GM19395 (cell line): ENCODE measurements around the gene P4HB.

ENCODE experiments used
- ATAC-seq: cut with Tn5 transposase; IDR thresholded peaks from one replicate; pipeline ENCODE4 v1.9.1; 2021; ENCODE audit warnings: mild to moderate bottlenecking, moderate library complexity; ENCODE audit not compliant: unreplicated experiment

The P4HB gene

GRCh38 chr17:81859906-81860755 is at the start of gene P4HB:
Gene P4HB (minus strand): TSS chr17:81860535. CDS start chr17:81860471, 64 bp downstream.
- ATAC-seq: no peak

- ATAC-seq: no peak
Measured at GRCh38 chr17:81909231-81909630, 48.9 kb upstream of the P4HB start.

GRCh38 chr17:81908793-81909192 is 48.5 kb upstream of the P4HB start:
- no peak for ATAC-seq

GRCh38 chr17:81907219-81908145 is 47.1 kb upstream of the P4HB start:
- no peak for ATAC-seq

GRCh38 chr17:81906476-81907218 is 46.3 kb upstream of the P4HB start:
- no peak for ATAC-seq

GRCh38 chr17:81905993-81906392 is 45.7 kb upstream of the P4HB start:
- no peak for ATAC-seq

GRCh38 chr17:81905424-81905875 is 45.1 kb upstream of the P4HB start:
- no peak for ATAC-seq

GRCh38 chr17:81904600-81905423 is 44.5 kb upstream of the P4HB start:
- no peak for ATAC-seq

- ATAC-seq: no peak
Measured at GRCh38 chr17:81903896-81904599, 43.7 kb upstream of the P4HB start.

GRCh38 chr17:81903415-81903831 is 43.1 kb upstream of the P4HB start:
- ATAC-seq: no peak

- no peak for ATAC-seq
Measured at GRCh38 chr17:81902653-81903414, 42.5 kb upstream of the P4HB start.

- ATAC-seq: no peak
Measured at GRCh38 chr17:81902023-81902652, 41.8 kb upstream of the P4HB start, which contains the start of gene NPB. Gene NPB (plus strand): TSS chr17:81902238. CDS start chr17:81902278, 40 bp downstream.

- ATAC-seq: no peak
Measured at GRCh38 chr17:81901167-81902022, 41.1 kb upstream of the P4HB start.

- no peak for ATAC-seq
Measured at GRCh38 chr17:81900181-81900820, 40.0 kb upstream of the P4HB start.

- no peak for ATAC-seq
Measured at GRCh38 chr17:81899514-81900166, 39.3 kb upstream of the P4HB start.

- ATAC-seq: no peak
Measured at GRCh38 chr17:81898885-81899284, 38.5 kb upstream of the P4HB start.
